Suppressor macrophage (primary cell): ENCODE measurements around the gene CD83.

Experiments used
- DNase-seq, 4 experiments: peaks; one replicate each; pipeline ENCODE4 v3.0.0-alpha.2; 2020 to 2022

CD83 gene

DNA sequence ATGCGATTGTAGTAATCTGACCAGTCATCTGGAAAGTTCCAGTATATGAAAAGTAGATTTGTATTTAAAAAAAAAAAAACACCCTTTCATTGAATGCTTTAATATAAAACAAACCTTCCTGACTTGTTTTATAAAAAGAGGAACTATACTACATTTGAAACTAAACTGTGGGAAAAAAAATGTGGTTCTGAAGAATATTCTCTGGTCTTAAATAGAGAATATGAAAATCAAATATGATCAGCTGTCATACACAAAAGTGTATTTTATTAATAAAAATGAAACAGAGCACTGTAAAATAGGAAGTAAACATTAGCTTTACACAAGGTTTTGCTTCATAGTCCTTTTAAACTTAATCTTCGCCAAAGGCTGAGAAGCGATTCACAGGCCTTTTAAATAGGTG, 25.3 kb upstream of the CD83 start:
- peak in 2 of 4 experiments; percentile 55 to 56 for DNase-seq

- DNase-seq, result peak in 1 of 4 experiments; percentile 15
These were observed 24.5 kb upstream of the CD83 start for GRCh38 chr6:14092838-14093789.

DNA sequence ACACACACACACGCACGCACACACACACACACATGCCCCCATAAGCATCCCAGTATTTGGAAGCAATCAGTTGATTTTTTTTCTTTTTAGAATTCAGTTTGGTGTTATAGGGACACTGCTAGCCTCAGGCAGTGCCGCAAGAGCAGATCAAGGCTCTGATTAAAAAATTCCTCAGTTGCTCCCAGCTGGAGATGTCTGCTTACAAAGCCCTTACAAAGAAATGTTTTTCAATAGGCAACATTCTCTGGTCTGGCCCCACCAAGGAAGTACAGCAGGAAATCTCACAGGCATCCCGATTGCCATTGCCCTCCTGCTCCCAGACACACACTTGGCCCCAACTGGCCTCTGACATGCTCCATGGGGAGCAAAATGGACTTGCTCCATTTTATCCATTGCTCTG, 22.9 kb upstream of the CD83 start:
- no peak for DNase-seq

GRCh38 chr6:14095437-14095836, 22.1 kb upstream of the CD83 start:
- peak in 1 of 4 experiments; percentile 22 for DNase-seq

DNA sequence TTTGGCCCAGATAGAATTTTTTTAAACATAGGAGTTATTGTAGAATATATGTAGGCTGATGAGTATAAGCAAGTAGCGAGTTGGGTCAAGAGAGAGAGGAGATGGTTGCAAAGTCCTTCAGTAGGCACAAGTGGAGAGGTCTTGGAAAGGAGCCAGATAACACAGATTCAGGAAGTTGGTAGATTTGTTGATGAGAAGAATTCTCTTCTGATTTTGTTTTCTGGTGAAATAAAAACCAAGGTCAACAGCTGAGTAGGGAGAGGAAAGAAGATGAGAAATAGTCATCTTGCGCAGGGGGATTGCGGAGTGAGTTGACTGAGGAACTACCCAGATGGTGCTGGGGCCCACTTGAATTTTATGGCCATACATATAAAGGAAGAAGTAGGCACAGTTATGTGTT, 17.4 kb upstream of the CD83 start:
- DNase-seq, result peak; percentile 71 to 95 (median 84)

- no peak for DNase-seq
These were observed 16.6 kb upstream of the CD83 start for GRCh38 chr6:14100966-14101365.

GRCh38 chr6:14102383-14102782, 15.2 kb upstream of the CD83 start:
- DNase-seq, result peak in 1 of 4 experiments; percentile 24

DNA sequence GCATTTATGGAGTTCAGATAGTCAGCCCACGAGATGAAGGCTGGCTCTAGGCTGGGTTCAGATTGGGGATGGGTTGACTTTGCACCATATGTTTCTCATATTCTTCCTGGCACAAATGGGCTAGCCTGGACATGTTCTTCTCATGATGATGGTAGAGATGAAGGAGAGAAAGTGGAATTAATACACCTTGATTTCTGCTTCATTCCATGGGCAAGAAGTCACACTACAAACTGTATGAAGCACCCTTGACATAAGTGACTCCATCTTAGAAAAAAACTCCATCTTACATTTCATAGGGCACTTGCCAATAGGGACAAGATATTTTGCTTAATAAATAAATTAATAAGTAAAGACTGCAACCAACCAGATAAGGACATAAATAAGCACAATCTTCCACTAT, 12.0 kb upstream of the CD83 start:
- no peak for DNase-seq

- DNase-seq, result no peak
These were observed 10.6 kb upstream of the CD83 start for GRCh38 chr6:14107000-14107399.

DNA sequence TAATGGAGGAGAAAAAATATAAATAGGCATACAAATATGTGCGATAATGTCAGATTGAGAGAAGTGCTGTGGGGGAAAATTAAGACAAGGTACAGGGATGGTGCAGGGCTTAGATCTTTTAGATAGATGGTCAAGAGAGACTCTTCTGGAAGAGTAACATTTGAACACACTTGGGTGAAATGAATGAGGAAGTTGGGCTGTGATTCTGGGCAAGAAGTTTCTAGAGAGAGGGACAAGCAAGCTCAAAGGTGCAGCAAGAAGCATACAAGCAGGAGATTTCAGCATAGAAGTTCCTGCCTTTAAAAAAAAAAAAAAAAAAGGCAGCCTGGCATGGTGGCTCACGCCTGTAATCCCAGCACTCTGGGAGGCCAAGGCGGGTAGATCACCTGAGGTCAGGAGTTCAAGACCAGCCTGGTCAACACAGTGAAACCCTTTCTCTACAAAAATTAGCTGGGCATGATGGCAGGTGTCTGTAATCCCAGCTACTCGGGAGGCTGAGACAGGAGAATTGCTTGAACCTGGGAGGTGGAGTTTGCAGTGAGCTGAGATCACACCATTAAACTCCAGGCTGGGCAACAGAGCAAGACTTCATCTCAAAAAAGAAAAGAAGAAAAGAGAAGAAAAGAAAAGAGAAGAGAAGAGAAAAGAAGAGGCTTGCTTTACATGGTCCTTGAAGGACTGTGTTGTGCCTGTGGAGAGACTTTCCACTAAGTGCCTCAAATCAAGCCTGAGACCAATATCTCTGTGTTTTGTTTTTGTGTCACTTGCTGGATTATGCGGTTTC, 9.7 kb upstream of the CD83 start:
- DNase-seq, result no peak

DNA sequence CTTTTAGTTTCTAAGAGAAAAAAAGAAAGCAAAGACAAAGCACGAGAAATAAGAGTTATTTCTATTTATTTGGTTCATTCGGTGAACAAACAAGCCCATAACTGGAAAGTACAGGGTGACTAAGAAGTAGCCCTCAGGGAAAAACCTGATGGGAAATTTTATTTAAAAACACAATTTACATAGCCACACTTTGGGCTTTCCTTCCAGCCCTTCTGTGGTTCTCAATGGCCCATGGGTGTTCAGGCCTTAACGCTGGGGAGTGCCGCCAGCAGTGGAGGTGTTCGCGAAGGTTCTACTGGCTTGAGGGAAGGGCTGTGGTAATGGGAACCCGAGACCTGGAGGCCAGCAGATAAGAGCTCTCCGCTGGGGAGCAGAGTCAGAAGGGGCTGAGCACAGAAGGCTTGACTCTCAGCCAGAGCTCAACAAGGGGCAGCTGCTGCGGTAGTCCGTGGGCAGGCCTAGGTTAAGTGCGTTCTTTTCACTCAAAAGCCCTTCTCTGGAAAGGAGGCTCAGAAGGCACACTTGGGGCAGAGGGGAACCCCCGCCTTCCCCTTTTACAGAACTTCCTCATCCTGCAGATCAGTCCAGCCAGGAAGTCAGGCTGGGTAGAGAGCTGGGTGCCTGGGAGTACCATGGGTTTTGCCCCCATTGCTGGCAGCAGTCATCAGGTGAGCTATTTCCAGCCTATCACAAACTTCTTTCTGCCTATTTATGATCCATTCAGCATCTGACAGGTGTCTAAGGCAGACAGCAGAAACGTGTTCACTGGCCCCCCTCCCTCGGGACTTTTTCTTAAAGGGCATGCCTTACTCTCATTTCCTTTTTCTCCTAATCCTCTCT, 8.8 kb upstream of the CD83 start:
- DNase-seq, result peak; percentile 88 to 95 (median 92)

DNA sequence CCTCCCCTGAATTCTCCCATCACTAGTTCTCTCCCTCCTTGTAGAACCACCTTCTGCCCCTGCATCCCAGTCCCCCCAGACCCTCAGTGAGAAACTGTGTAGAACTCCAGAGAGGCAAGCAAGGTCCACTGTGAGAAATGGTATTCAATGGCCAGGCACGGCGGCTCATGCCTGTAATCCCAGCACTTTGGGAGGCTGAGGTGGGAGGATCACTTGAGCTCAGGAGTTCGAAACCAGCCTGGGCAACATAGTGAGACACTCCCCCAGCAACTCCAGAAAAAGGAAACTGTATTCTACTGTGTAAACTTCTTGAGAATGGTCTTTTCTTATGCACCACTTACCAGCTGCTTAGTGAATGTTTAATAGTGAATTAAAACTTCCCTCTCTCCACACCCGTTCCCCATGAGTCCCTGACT, 8.2 kb upstream of the CD83 start:
- DNase-seq, result no peak

- DNase-seq, result no peak
These were observed 7.4 kb upstream of the CD83 start for GRCh38 chr6:14110001-14110818.

DNA sequence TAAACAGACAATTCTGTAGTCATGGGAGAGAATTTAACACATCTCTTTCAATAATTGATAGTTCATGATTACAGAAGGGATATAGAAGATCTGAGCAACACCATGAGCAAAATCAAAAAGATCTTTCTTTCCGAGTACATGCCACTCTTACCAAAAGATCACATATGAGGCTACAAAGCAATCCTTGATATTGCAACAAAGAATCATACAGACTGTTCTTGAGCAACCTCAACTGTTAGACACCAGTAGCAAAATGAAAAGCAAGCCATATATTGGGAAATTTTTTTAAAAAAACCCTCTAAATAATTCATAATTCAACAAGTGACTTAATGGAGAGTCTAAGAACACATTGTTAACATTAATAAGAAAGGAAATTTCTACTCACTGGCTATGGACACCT, 3.6 kb upstream of the CD83 start:
- DNase-seq, result peak in 2 of 4 experiments; percentile 61 to 64

- no peak for DNase-seq
These were observed 493 bp downstream of the CD83 start for GRCh38 chr6:14118091-14118439.

DNA sequence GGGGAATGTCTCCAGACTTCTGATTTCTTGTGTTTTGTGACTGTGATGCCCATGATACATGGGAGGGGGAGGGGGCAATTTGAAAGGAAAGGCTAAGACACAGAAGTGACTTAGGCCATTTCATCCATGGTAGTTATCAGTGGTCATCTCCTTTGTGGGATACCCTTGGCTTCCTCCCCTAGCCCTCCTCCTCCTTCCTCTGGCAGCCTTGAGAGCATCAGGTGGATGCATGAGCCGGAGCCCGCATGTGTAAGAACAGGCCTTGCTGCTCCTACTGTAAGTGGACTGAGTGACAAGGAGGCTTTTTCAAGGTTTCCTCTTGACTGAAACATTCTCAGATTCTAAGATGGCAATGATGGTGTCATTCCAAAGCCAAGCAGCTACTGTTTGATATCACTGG, 874 bp downstream of the CD83 start:
- peak in 1 of 4 experiments; percentile 22 for DNase-seq

GRCh38 chr6:14119784-14120183, 2.2 kb downstream of the CD83 start:
- DNase-seq, result peak in 3 of 4 experiments; percentile 47 to 66 (median 53)

DNA sequence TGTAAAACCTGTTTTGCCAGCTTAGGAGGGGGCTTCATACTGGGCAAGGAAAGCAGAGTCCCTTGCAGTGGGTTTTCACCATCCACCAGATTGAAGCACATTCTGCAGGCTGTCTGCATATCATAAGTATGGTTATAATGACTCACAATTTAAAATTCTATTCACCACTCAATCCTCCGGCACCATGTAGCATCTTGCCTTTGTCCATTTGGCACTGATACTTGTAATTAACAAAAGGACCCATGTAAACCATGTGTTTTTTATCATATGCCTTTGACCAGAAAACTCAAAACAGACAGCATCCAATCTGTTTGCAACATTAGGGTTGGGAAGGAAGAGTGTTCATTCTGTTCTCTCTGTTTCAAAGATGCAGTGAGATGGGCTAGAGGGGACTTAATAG, 3.0 kb downstream of the CD83 start:
- no peak for DNase-seq

DNA sequence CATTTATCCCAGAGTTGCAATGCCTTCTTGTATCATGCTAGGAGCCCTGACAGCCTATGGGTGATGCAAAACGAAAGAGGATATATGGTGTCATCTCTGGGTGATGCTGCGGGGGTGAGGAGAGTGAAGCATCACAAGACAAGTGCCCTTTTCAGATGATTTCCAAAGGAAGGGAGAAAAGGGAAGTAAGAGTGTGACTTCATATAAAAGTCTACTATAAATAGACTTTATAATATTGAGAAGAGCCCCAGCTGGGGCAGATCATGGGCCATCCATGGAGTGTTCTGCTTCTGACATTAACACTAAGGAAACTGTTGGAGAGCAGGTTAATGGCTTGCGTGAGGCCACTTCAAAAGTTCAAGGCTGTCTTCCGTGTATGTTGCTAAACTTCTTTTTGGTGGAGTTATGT, 4.4 kb downstream of the CD83 start:
- DNase-seq, result peak; percentile 90 to 98 (median 94)

DNA sequence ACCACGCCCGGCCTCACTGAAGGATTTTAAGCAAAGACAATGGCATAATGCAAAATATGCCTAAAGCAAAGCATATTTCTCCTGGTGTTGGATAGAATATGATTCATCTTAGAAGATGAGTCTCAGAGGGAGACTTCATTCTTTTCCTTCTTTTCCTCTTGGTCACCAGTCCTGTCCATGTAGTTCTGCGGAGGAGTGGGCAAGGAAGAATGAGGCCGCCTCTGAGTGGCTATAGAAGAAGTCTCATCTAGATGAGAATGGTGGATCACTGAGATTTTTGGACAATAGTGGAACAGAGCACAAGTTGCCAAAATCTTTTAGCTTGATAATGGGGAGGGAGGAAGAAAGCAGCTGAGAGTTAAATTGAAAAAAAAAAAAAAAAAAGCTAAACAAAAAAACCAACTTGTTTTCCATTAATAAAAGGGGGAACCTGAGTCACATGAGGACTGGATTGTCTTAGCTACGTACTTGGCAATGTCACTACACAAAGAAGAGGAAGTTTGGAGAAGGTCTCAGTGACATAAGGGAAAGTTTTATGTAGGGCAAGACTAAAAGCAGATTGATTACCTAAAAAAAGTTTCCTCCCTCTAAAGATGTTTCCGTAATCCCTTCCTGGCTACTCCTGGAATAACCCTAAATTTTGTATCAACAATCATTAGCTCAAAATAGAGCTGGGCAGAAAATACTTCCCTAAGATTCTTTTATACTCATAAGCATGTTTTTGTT, 6.0 kb downstream of the CD83 start:
- DNase-seq, result peak; percentile 70 to 97 (median 86)

GRCh38 chr6:14125346-14125745, 7.8 kb downstream of the CD83 start:
- no peak for DNase-seq
